ENCODE results near the gene CCDC57. TPM values are rescaled to one million over a fixed set of nuclear protein-coding genes. Genes with fewer than 3 reads are reported as not detected.
A peak's percentile ranks its signal among the peaks of the same experiment; 100 is the strongest.

The CCDC57 gene
- total RNA-seq, 1 donor from 2014 or later: 15.0 TPM

- peak overlapping the region; percentile 50 for H3K27ac ChIP-seq
- no peak overlapping the region for H3K27ac Mint-ChIP-seq
- H3K79me2 ChIP-seq (ENCODE audit: low read depth): peaks cover 25% of the 10 kb centered on the region
- H3K4me1 ChIP-seq: peaks cover 10% of the 10 kb centered on the region
- TF ChIP-seq CTCF (IDR thresholded peaks at IDR 0.05): no peak
- no peak for TF ChIP-seq EZH2 (IDR thresholded peaks at IDR 0.05)
- TF ChIP-seq EZH2phosphoT487 (IDR thresholded peaks at IDR 0.05): no peak
- H3K27me3 Mint-ChIP-seq (ENCODE audit: insufficient read depth, low read depth): peaks cover 7% of the 10 kb centered on the region
- H3K9me3 Mint-ChIP-seq: no peaks in the 10 kb centered on the region
- no peak overlapping the region for H3K9ac ChIP-seq
- peaks cover 12% of the 10 kb centered on the region for H3K4me1 Mint-ChIP-seq
- H3K4me3 Mint-ChIP-seq: no peak overlapping the region
- H3K36me3 ChIP-seq: no peaks in the 10 kb centered on the region
- no peaks in the 10 kb centered on the region for H3K9me3 ChIP-seq (ENCODE audit: low read depth)
- peaks cover 15% of the 10 kb centered on the region for H3K36me3 Mint-ChIP-seq
- no peak for DNase-seq (ENCODE audit: low spot score)
- peaks cover 97% of the 10 kb centered on the region for H4K20me1 ChIP-seq (ENCODE audit: low read depth)
- H3K27me3 ChIP-seq: no peaks in the 10 kb centered on the region
- no peak overlapping the region for H2AFZ ChIP-seq (replicated peaks)
- no peak overlapping the region for H3K4me3 ChIP-seq
- no peak overlapping the region for H3K4me2 ChIP-seq
- peaks cover 19% of the 10 kb centered on the region for H3F3A ChIP-seq (ENCODE audit: low read depth)
Observed at GRCh38 chr17:82240506-82241182, 28.0 kb upstream of the CCDC57 start.

GRCh38 chr17:82239926-82240505 is 27.4 kb upstream of the CCDC57 start:
- peaks cover 25% of the 10 kb centered on the region for H3K79me2 ChIP-seq (ENCODE audit: low read depth)
- no peak overlapping the region for H3K27ac Mint-ChIP-seq

GRCh38 chr17:82239401-82239925 is 26.8 kb upstream of the CCDC57 start:
- Histone ChIP-seq H3K27ac (no peak overlapping the region), H3K9ac (no peak overlapping the region), H3K4me2 (no peak overlapping the region), H3K36me3 (no peaks in the 10 kb centered on the region), H3K79me2 (ENCODE audit: low read depth) (peaks cover 21% of the 10 kb centered on the region), H3K27me3 (no peaks in the 10 kb centered on the region), H3K9me3 (ENCODE audit: low read depth) (no peaks in the 10 kb centered on the region), H3K4me1 (peaks cover 13% of the 10 kb centered on the region), H2AFZ (replicated peaks) (no peak overlapping the region), H3K4me3 (no peak overlapping the region), H4K20me1 (ENCODE audit: low read depth) (peaks cover 97% of the 10 kb centered on the region), H3F3A (ENCODE audit: low read depth) (peaks cover 15% of the 10 kb centered on the region)
- TF ChIP-seq EZH2 (IDR thresholded peaks at IDR 0.05): no peak
- TF ChIP-seq EZH2phosphoT487 (IDR thresholded peaks at IDR 0.05): no peak
- TF ChIP-seq CTCF (IDR thresholded peaks at IDR 0.05): no peak
- peaks cover 10% of the 10 kb centered on the region for H3K36me3 Mint-ChIP-seq
- DNase-seq (ENCODE audit: low spot score): no peak
- no peaks in the 10 kb centered on the region for H3K9me3 Mint-ChIP-seq
- H3K27me3 Mint-ChIP-seq (ENCODE audit: insufficient read depth, low read depth): peaks cover 5% of the 10 kb centered on the region
- H3K4me3 Mint-ChIP-seq: no peak overlapping the region
- no peak overlapping the region for H3K27ac Mint-ChIP-seq
- peaks cover 9% of the 10 kb centered on the region for H3K4me1 Mint-ChIP-seq

More at GRCh38 chr17:82239926-82240505, 27.4 kb upstream of the CCDC57 start:
- Mint-ChIP-seq H3K27me3 (ENCODE audit: insufficient read depth, low read depth) (peaks cover 7% of the 10 kb centered on the region), H3K9me3 (no peaks in the 10 kb centered on the region), H3K36me3 (peaks cover 15% of the 10 kb centered on the region), H3K4me3 (no peak overlapping the region), H3K4me1 (peaks cover 12% of the 10 kb centered on the region)
- H3K9me3 ChIP-seq (ENCODE audit: low read depth): no peaks in the 10 kb centered on the region
- no peak overlapping the region for H2AFZ ChIP-seq (replicated peaks)
- no peak overlapping the region for H3K9ac ChIP-seq
- H3K4me3 ChIP-seq: no peak overlapping the region
- H3F3A ChIP-seq (ENCODE audit: low read depth): peaks cover 19% of the 10 kb centered on the region
- no peak overlapping the region for H3K27ac ChIP-seq
- no peaks in the 10 kb centered on the region for H3K36me3 ChIP-seq
- H3K27me3 ChIP-seq: no peaks in the 10 kb centered on the region
- H4K20me1 ChIP-seq (ENCODE audit: low read depth): peaks cover 97% of the 10 kb centered on the region
- TF ChIP-seq CTCF (IDR thresholded peaks at IDR 0.05) (no peak), EZH2 (IDR thresholded peaks at IDR 0.05) (no peak), EZH2phosphoT487 (IDR thresholded peaks at IDR 0.05) (no peak)
- no peak overlapping the region for H3K4me2 ChIP-seq
- peaks cover 10% of the 10 kb centered on the region for H3K4me1 ChIP-seq
- no peak for DNase-seq (ENCODE audit: low spot score)
